ENCODE results near the gene COL24A1.
A peak's percentile ranks its signal among the peaks of the same experiment; 100 is the strongest.

Gene COL24A1

DNA sequence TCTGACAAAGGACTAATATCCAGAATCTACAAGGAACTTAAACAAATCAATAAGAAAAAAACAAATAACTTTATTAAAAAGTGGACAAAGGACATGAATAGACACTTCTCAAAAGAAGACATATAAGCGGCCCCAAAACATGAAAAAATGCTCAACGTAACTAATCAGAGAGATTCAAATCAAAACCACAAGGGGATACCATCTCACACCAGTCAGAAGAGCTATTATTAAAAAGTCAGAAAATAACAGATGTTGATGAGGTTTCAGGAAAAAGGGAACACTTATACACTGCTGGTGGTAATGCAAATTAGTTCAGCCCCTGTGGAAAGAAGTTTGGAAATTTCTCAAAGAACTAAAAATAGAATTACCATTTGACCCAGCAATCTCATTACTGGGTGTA, 102.2 kb downstream of the COL24A1 start:
- Histone ChIP-seq H3K9me3 (ENCODE audit: control extremely low read depth in 1 of 5, control insufficient read depth in 4 of 5, insufficient read depth in 2 of 5, low read depth in 1 of 5, low read length in 4 of 5) (no peaks in the 10 kb centered on the region), H3K27ac (ENCODE audit: insufficient read depth in 1 of 2, low read depth in 1 of 2, low read length in 2 of 2, poor library complexity in 1 of 2, severe bottlenecking in 2 of 2) (no peak overlapping the region), H3K36me3 (ENCODE audit: control insufficient read depth in 4 of 4, insufficient read depth in 4 of 4, low read length in 3 of 4) (no peaks in the 10 kb centered on the region), H3K4me3 (ENCODE audit: control insufficient read depth in 1 of 7, extremely low read depth in 1 of 7, insufficient read depth in 4 of 7, low read depth in 2 of 7, low read length in 6 of 7) (no peak overlapping the region), H3K4me1 (ENCODE audit: control extremely low read depth in 1 of 4, control insufficient read depth in 4 of 4, insufficient read depth in 4 of 4, low read length in 3 of 4) (no peaks in the 10 kb centered on the region), H3K27me3 (replicated peaks in 2 of 5; ENCODE audit: control insufficient read depth in 4 of 5, insufficient read depth in 5 of 5, low read length in 4 of 5) (no peaks in the 10 kb centered on the region)
- WGBS (ENCODE audit: insufficient coverage) = no CpG with 5 or more reads among the region's 2 CpGs
- DNase-seq = no peak
- ChIA-PET POLR2A (no interaction called here), CTCF (no interaction called here)

DNA sequence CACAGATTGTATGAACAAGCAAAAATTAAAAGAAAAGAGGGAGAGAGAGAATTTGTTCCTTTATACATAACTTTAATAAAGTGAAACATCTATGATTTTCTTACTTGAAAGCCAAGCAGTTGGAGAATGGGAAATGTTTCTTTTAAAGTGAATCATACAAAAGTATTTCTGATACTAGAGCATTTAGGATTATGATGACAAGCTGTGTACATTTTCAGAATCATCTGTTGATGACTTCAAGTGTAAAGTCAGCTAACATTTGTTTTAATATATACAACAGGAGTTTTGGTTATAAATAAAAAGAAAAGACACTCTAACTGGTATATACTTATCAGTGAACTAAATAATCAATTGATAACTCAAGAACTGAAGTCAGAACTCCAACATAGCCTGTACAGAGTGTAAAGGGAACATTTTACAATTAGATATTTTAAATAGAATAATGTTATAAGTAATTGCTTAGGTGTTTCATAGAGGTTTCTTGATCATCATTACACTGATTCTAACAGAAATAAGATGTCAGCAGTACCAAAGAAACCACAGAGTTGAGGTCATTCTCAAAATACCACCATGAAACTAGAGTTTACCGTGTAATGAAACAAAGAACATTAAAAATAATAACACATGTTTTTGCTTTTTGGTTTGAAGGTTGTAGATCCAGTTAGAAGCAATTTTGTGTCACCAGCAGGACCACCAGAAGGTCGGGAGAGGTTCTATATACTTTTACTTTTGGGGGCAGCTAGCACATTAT, 103.4 kb downstream of the COL24A1 start:
- Histone ChIP-seq H3K9me3 (ENCODE audit: control extremely low read depth in 1 of 5, control insufficient read depth in 4 of 5, insufficient read depth in 2 of 5, low read depth in 1 of 5, low read length in 4 of 5) (no peaks in the 10 kb centered on the region), H3K27me3 (replicated peaks in 2 of 5; ENCODE audit: control insufficient read depth in 4 of 5, insufficient read depth in 5 of 5, low read length in 4 of 5) (no peaks in the 10 kb centered on the region), H3K4me1 (ENCODE audit: control extremely low read depth in 1 of 4, control insufficient read depth in 4 of 4, insufficient read depth in 4 of 4, low read length in 3 of 4) (no peaks in the 10 kb centered on the region), H3K36me3 (ENCODE audit: control insufficient read depth in 4 of 4, insufficient read depth in 4 of 4, low read length in 3 of 4) (no peaks in the 10 kb centered on the region), H3K27ac (ENCODE audit: insufficient read depth in 1 of 2, low read depth in 1 of 2, low read length in 2 of 2, poor library complexity in 1 of 2, severe bottlenecking in 2 of 2) (no peak overlapping the region), H3K4me3 (ENCODE audit: control insufficient read depth in 1 of 7, extremely low read depth in 1 of 7, insufficient read depth in 4 of 7, low read depth in 2 of 7, low read length in 6 of 7) (no peak overlapping the region)
- no peak for DNase-seq
- CTCF ChIA-PET = no interaction called here
- POLR2A ChIA-PET = no interaction called here
- no CpG with 5 or more reads among the region's 2 CpGs for WGBS (ENCODE audit: insufficient coverage)

DNA sequence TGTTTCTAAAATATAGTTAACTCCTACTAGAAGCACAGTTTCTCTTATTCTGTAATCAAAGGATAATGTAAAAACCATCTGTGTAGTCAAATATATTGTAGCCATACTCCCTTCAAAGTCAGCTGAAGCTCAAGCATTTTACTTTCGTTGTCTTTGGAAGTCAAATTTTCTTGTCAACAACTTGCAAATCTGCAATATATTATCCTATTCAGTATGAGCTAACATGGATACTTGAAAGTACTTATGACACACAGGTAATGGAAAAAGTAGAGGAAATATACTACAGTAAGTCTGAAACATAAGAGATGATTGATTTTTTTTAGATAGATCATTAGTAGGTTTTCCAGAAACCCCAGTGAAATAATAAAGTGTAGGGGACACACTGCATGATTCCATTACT, 121.5 kb downstream of the COL24A1 start:
- peaks cover 0 to 4% (median 0%) of the 10 kb centered on the region in 5 experiments for H3K9me3 ChIP-seq (ENCODE audit: control extremely low read depth in 1 of 5, control insufficient read depth in 4 of 5, insufficient read depth in 2 of 5, low read depth in 1 of 5, low read length in 4 of 5)
- H3K4me1 ChIP-seq (ENCODE audit: control extremely low read depth in 1 of 4, control insufficient read depth in 4 of 4, insufficient read depth in 4 of 4, low read length in 3 of 4) = no peaks in the 10 kb centered on the region
- WGBS (ENCODE audit: insufficient coverage) = no CpG with 5 or more reads among the region's 1 CpG
- H3K36me3 ChIP-seq (ENCODE audit: control insufficient read depth in 4 of 4, insufficient read depth in 4 of 4, low read length in 3 of 4) = no peaks in the 10 kb centered on the region
- H3K4me3 ChIP-seq (ENCODE audit: control insufficient read depth in 1 of 7, extremely low read depth in 1 of 7, insufficient read depth in 4 of 7, low read depth in 2 of 7, low read length in 6 of 7) = no peak overlapping the region
- ChIA-PET CTCF (no interaction called here), POLR2A (no interaction called here)
- H3K27me3 ChIP-seq (replicated peaks in 2 of 5; ENCODE audit: control insufficient read depth in 4 of 5, insufficient read depth in 5 of 5, low read length in 4 of 5) = no peaks in the 10 kb centered on the region
- no peak for DNase-seq
- no peak overlapping the region for H3K27ac ChIP-seq (ENCODE audit: insufficient read depth in 1 of 2, low read depth in 1 of 2, low read length in 2 of 2, poor library complexity in 1 of 2, severe bottlenecking in 2 of 2)

DNA sequence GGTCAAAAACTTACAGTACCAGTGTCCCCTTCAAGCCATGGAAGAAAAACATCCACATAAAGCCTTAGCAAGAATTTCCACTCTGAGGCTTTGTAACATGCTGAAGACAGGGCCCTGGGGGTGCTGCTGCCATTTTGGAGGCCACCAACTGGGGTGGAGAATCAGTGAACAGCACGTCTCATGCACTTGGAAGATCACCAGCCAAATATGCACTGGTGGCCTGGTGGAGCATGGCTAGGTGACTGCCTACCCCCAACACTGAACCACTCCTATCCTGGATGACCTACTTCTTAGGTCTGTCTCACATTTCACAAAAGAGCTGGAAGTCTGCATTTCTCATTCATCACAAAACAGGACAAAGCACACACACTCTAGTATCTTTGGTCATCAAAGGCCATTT, 126.4 kb downstream of the COL24A1 start:
- Histone ChIP-seq H3K4me1 (ENCODE audit: control extremely low read depth in 1 of 4, control insufficient read depth in 4 of 4, insufficient read depth in 4 of 4, low read length in 3 of 4) (no peaks in the 10 kb centered on the region), H3K4me3 (ENCODE audit: control insufficient read depth in 1 of 7, extremely low read depth in 1 of 7, insufficient read depth in 4 of 7, low read depth in 2 of 7, low read length in 6 of 7) (no peak overlapping the region), H3K27me3 (replicated peaks in 2 of 5; ENCODE audit: control insufficient read depth in 4 of 5, insufficient read depth in 5 of 5, low read length in 4 of 5) (no peaks in the 10 kb centered on the region), H3K36me3 (ENCODE audit: control insufficient read depth in 4 of 4, insufficient read depth in 4 of 4, low read length in 3 of 4) (no peaks in the 10 kb centered on the region), H3K27ac (ENCODE audit: insufficient read depth in 1 of 2, low read depth in 1 of 2, low read length in 2 of 2, poor library complexity in 1 of 2, severe bottlenecking in 2 of 2) (no peak overlapping the region), H3K9me3 (ENCODE audit: control extremely low read depth in 1 of 5, control insufficient read depth in 4 of 5, insufficient read depth in 2 of 5, low read depth in 1 of 5, low read length in 4 of 5) (peaks cover 0 to 8% (median 3%) of the 10 kb centered on the region in 5 experiments)
- 100% methylated on average over 1 of the region's 1 CpG for WGBS (ENCODE audit: insufficient coverage)
- CTCF ChIA-PET = interaction anchor here (1.8 kb wide), 1 partner anchor 10 kb away, joined by 4 read pairs; no protein-coding TSS in a partner anchor
- no peak for DNase-seq
- POLR2A ChIA-PET = no interaction called here

DNA sequence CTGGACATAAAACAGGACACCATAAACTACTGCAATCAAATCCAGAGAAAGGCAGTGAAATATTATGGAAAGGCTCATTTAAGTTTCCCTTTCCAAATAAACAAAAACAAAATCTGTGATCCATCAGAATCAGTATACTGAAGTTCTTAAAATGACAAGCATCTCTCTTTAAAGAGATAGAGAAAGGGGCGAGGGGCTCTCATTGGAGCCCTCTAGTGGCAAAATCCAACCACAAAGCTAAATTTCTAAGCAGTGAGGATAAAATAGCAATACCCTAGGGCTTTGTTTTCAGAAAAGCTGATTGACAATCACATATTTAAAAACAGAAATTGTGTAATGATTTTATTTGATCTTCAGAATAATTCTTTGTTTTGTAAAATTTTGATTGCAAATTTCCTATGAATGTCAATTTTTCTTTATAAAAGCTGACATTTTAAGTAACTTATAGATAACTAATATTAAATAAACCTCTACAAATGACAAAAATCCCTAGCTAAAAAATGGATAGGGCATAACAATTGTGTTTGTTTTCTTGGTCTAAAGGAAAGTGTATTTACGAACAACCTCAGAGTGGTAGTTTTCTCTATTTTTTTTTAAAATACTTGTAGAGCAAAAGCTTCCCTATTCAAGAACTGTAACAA, 138.2 kb downstream of the COL24A1 start:
- Histone ChIP-seq H3K36me3 (ENCODE audit: control insufficient read depth in 4 of 4, insufficient read depth in 4 of 4, low read length in 3 of 4) (no peaks in the 10 kb centered on the region), H3K4me1 (ENCODE audit: control extremely low read depth in 1 of 4, control insufficient read depth in 4 of 4, insufficient read depth in 4 of 4, low read length in 3 of 4) (no peaks in the 10 kb centered on the region), H3K9me3 (ENCODE audit: control extremely low read depth in 1 of 5, control insufficient read depth in 4 of 5, insufficient read depth in 2 of 5, low read depth in 1 of 5, low read length in 4 of 5) (no peaks in the 10 kb centered on the region), H3K27me3 (replicated peaks in 2 of 5; ENCODE audit: control insufficient read depth in 4 of 5, insufficient read depth in 5 of 5, low read length in 4 of 5) (no peaks in the 10 kb centered on the region), H3K4me3 (ENCODE audit: control insufficient read depth in 1 of 7, extremely low read depth in 1 of 7, insufficient read depth in 4 of 7, low read depth in 2 of 7, low read length in 6 of 7) (no peak overlapping the region), H3K27ac (ENCODE audit: insufficient read depth in 1 of 2, low read depth in 1 of 2, low read length in 2 of 2, poor library complexity in 1 of 2, severe bottlenecking in 2 of 2) (no peak overlapping the region)
- ChIA-PET CTCF (interaction anchor here (0.6 to 3.9 kb wide), 24 partner anchors 10 to 671 kb away, joined by 3 to 30 read pairs (median 4); no protein-coding TSS in a partner anchor), POLR2A (no interaction called here)
- no CpG with 5 or more reads among the region's 2 CpGs for WGBS (ENCODE audit: insufficient coverage)
- peak; percentile 40 to 71 (median 62) for DNase-seq

DNA sequence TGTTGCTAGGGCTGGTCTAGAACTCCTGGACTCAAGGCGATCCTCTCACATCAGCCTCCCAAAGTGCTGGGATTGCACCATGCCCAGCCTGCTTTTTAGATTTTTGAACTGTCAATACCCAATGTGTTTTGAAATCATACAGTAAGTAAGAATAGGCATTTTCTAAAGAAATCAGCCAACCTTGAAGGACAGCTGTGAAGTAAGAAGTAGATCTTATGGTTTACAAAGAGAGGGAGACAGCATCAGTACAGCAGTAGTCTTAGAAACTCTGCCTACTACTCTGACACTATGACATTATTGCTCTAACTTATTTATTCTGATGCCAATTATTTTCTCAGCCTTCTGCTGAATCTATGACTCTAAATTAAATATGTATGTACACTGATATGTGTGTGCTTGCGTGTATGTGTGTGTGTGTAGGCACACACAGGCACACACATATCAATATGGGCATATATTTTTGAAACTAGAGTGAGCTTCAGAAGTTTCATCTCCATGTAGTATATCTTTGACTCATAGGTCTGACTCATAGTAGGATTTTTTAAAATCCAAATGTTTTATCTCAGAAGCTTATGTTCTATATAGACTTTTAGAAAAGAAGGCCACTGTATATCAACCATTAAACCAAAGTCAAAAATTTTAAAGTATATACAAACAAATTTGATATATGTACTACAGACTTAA, 140.4 kb downstream of the COL24A1 start:
- no peaks in the 10 kb centered on the region for H3K9me3 ChIP-seq (ENCODE audit: control extremely low read depth in 1 of 5, control insufficient read depth in 4 of 5, insufficient read depth in 2 of 5, low read depth in 1 of 5, low read length in 4 of 5)
- H3K27ac ChIP-seq (ENCODE audit: insufficient read depth in 1 of 2, low read depth in 1 of 2, low read length in 2 of 2, poor library complexity in 1 of 2, severe bottlenecking in 2 of 2) = no peak overlapping the region
- H3K4me1 ChIP-seq (ENCODE audit: control extremely low read depth in 1 of 4, control insufficient read depth in 4 of 4, insufficient read depth in 4 of 4, low read length in 3 of 4) = no peaks in the 10 kb centered on the region
- 86% methylated on average over 1 of the region's 2 CpGs for WGBS (ENCODE audit: insufficient coverage)
- H3K36me3 ChIP-seq (ENCODE audit: control insufficient read depth in 4 of 4, insufficient read depth in 4 of 4, low read length in 3 of 4) = no peaks in the 10 kb centered on the region
- CTCF ChIA-PET = interaction anchor here (0.8 to 2.6 kb wide), 7 partner anchors 15 to 707 kb away, joined by 3 to 6 read pairs (median 3); no protein-coding TSS in a partner anchor
- H3K27me3 ChIP-seq (replicated peaks in 2 of 5; ENCODE audit: control insufficient read depth in 4 of 5, insufficient read depth in 5 of 5, low read length in 4 of 5) = no peaks in the 10 kb centered on the region
- peak in 1 of 3 donors; percentile 7 for DNase-seq
- H3K4me3 ChIP-seq (ENCODE audit: control insufficient read depth in 1 of 7, extremely low read depth in 1 of 7, insufficient read depth in 4 of 7, low read depth in 2 of 7, low read length in 6 of 7) = no peak overlapping the region
- POLR2A ChIA-PET = no interaction called here

DNA sequence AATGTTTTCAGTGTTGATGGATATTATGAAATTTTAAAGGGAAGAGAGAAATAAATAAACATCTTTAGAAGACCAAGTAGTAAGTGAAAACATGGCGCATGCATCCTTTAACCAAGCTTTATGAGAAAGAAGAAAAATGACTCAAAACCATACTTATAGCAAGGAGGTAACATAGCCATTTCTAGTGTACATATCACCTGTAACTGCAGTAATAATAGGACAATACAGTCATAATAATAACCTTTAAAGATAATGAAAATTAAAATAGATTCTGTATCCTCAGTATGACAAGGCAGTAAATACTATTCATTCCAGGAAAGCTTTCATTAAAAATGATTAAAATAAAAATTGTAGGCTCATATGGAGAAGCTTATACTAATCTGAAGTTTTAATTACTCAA, 141.2 kb downstream of the COL24A1 start:
- Histone ChIP-seq H3K4me1 (ENCODE audit: control extremely low read depth in 1 of 4, control insufficient read depth in 4 of 4, insufficient read depth in 4 of 4, low read length in 3 of 4) (no peaks in the 10 kb centered on the region), H3K4me3 (ENCODE audit: control insufficient read depth in 1 of 7, extremely low read depth in 1 of 7, insufficient read depth in 4 of 7, low read depth in 2 of 7, low read length in 6 of 7) (no peak overlapping the region), H3K9me3 (ENCODE audit: control extremely low read depth in 1 of 5, control insufficient read depth in 4 of 5, insufficient read depth in 2 of 5, low read depth in 1 of 5, low read length in 4 of 5) (no peaks in the 10 kb centered on the region), H3K36me3 (ENCODE audit: control insufficient read depth in 4 of 4, insufficient read depth in 4 of 4, low read length in 3 of 4) (no peaks in the 10 kb centered on the region), H3K27me3 (replicated peaks in 2 of 5; ENCODE audit: control insufficient read depth in 4 of 5, insufficient read depth in 5 of 5, low read length in 4 of 5) (no peaks in the 10 kb centered on the region), H3K27ac (ENCODE audit: insufficient read depth in 1 of 2, low read depth in 1 of 2, low read length in 2 of 2, poor library complexity in 1 of 2, severe bottlenecking in 2 of 2) (no peak overlapping the region)
- ChIA-PET CTCF (interaction anchor here (0.9 kb wide), 1 partner anchor 16 kb away, joined by 3 read pairs; no protein-coding TSS in a partner anchor), POLR2A (no interaction called here)
- no peak for DNase-seq
- no CpG with 5 or more reads among the region's 1 CpG for WGBS (ENCODE audit: insufficient coverage)

All from common myeloid progenitor, CD34-positive (primary cell).